Stimulated activated CD8-positive, alpha-beta memory T cell treated with anti-CD3 and anti-CD28 coated beads, Interleukin-12 subunit alpha, Interleukin-12 subunit beta, amount 100 ng/mL, for 24 hours (primary cell): Measurements from ENCODE around the gene GDI1.

ENCODE experiments used
- DNase-seq: peaks from one replicate; pipeline ENCODE4 v3.0.0-alpha.2; 2020; ENCODE audit errors: extremely low read depth

Gene GDI1

DNA sequence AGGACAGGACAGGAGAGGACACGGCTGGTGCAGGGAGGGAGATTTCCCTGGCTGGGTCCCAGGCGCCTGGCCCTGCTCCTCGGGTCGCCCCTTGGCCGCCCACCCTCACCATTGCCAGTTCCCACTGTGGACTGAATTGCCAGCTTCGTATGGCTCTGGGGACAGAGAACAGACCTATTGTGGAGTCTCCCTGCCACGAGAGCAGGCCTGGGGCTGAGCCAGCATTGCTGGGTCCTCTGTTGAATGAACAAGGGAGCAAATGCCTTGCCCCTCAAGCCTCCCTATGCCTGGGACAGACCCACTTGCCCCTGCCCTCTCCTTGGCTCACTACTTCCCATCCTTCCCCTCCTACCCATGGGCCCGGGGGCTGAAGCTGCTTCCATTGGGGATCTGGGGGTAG, 25.4 kb downstream of the GDI1 start:
- no peak for DNase-seq

- no peak for DNase-seq
These were observed 26.8 kb downstream of the GDI1 start for GRCh38 chrX:154463611-154464220.

DNA sequence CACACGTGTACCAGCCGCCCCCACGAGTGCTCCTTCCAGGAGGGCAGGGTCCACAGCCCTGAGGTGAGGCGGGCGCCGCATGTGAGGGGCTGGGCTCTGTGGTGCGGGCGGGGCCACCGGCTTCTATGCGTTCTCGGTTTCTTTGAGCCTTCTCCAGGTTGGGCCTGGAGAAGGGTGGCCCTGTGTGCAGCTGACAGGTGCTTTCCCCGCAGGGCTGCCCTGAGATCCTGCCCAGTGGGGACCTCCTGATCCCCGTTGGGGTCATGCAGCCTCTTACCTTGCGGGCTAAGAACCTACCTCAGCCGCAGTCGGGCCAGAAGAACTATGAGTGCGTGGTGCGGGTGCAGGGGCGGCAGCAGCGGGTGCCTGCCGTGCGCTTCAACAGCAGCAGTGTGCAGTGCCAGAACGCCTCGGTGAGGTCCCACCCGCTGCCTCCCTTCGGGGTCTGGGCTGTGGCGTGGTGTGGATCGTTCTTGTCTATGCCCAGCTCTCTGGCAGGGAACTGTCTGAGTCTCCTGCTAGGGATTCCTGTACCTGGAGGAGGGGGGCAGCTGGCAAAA, 27.9 kb downstream of the GDI1 start:
- DNase-seq = no peak

GRCh38 chrX:154465601-154466000, 28.6 kb downstream of the GDI1 start:
- DNase-seq = no peak

GRCh38 chrX:154466036-154466435, 29.1 kb downstream of the GDI1 start:
- DNase-seq = no peak

DNA sequence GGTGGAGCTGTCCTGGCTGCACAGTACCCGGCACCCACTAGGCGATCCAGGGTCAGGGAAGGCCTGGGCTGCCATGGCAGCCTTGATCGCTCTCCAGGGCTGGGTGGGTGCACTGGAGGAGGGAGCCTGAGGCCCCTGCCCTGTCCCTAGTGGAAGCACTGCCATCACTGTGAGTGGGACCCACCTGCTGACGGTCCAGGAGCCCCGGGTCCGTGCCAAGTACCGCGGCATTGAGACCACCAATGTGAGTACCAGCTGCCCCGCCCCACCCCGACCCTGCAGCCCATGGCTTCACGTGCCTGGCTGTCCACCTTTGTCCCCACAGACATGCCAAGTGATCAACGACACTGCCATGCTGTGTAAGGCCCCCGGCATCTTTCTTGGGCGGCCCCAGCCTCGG, 30.0 kb downstream of the GDI1 start:
- no peak for DNase-seq

DNA sequence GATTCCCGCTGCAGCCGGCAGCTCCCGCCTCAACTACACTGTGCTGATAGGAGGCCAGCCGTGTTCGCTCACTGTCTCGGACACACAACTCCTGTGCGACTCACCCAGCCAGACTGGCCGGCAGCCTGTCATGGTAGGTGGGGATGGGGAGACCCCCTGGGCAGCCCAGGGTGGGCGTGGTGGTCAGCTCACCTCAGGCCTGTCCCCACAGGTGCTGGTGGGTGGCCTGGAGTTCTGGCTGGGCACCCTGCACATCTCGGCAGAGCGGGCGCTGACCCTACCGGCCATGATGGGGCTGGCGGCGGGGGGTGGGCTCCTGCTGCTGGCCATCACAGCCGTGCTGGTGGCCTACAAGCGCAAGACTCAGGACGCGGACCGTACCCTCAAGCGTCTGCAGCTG, 30.6 kb downstream of the GDI1 start:
- DNase-seq = no peak

DNA sequence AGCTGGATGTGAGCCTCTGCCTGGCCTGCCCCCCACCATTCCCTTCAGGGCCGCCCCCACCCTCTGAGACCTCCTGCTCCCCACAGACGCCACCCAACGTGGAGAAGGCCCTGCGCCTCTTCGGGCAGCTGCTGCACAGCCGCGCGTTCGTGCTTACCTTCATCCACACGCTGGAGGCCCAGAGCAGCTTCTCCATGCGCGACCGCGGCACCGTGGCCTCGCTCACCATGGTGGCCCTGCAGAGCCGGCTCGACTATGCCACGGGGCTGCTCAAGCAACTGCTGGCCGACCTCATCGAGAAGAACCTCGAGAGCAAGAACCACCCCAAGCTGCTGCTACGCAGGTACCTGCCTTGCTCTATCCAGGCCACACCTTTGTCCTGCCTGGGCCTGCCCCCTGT, 31.3 kb downstream of the GDI1 start:
- DNase-seq = no peak

DNA sequence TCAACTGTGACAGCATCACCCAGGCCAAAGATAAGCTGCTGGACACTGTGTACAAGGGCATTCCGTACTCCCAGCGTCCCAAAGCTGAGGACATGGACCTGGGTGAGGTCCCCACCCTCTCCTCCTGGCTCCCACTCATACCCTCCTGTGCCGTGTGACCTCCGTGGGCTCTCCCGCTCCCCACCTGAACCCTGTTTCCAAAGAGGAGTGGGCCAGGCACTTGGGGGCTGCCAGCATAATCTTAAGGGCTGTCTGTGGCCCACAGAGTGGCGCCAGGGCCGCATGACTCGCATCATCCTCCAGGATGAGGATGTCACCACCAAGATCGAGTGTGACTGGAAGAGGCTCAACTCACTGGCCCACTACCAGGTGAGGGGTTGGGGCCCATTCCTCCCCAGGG, 32.2 kb downstream of the GDI1 start:
- no peak for DNase-seq

GRCh38 chrX:154469880-154470279, 32.9 kb downstream of the GDI1 start:
- DNase-seq = no peak

DNA sequence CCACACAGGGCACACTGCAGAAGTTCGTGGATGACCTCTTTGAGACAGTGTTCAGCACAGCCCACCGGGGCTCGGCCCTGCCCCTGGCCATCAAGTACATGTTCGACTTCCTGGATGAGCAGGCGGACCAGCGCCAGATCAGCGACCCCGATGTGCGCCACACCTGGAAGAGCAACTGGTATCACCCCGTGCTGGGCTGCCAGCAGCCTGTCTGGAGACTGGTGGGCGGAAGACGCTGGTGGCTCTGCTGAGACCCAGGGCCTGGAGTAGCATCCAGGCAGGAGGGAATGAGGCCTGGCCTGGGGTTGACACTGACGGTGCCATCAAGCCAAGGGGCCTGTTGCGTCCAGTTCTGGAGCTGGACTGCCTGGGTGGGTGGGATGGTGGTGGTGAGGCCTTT, 33.5 kb downstream of the GDI1 start:
- no peak for DNase-seq

- no peak for DNase-seq
These were observed 34.1 kb downstream of the GDI1 start for GRCh38 chrX:154470914-154471568.

- DNase-seq = no peak
These were observed 35.1 kb downstream of the GDI1 start for GRCh38 chrX:154471839-154472684.

DNA sequence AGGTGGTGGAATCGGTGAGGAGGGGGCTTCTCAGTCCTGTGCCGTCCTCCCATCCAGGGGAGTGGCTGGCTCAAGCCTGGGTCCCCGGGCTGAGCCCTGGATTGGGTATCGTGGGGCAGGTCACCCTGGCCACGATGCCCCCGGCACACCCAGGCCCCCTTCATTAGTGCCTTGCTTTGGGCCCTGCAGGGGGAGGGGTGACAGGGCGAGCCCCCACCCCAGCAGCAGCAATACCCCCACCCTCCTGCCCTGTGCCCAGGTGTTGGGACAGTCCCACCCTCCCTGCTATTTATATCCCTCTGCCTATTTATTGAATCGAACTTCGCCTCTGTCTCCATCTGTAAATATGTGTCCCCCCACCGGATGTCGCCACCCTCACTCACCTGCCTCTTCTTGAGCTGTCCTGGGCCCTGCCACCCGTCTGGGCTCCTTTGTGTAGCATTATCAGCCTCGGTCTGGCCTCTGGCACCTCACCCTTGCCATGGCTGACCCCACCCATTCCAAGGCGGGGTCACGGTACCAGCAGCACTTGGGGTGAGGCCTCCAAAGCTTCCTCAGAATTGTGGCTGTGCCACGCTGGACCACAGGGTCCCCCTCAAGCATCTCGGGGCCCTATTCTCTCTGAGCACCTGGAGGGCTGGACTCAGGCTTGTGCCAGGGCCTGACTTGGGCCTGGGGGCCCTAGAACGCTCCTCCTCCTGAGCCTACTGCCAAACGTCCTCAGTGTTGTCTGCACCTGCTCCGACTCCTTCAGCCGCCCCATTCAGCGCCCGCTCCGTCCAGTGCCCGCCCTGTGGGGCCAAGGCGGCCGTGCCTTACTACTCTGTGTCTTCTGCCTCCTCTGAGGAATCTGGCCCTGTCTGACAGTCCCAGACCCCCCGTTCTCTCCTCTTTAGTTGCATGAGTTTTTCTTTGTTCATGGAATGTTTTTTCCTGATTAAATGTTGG, 36.0 kb downstream of the GDI1 start:
- DNase-seq = no peak

GRCh38 chrX:154473683-154474082, 36.7 kb downstream of the GDI1 start:
- no peak for DNase-seq

DNA sequence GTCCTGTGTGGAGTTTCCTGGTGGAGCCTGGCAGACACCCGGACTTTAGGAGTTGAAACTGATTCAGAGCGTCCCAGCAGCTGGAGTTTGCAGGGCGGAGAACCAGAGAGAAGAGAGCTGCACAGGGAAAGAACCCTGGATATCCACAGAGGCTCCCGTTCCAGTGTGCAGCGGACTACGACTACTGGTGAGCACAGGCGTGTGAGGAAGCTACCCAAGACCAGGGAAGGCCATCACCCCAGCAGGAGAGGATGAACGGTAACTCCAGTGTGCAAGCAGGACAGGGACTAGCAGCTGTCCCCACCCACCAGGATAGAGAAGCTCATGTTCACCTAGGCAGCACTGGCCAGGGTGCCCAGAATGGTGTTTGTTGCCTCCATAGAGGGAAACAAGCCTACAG, 39.9 kb downstream of the GDI1 start:
- DNase-seq = no peak

DNA sequence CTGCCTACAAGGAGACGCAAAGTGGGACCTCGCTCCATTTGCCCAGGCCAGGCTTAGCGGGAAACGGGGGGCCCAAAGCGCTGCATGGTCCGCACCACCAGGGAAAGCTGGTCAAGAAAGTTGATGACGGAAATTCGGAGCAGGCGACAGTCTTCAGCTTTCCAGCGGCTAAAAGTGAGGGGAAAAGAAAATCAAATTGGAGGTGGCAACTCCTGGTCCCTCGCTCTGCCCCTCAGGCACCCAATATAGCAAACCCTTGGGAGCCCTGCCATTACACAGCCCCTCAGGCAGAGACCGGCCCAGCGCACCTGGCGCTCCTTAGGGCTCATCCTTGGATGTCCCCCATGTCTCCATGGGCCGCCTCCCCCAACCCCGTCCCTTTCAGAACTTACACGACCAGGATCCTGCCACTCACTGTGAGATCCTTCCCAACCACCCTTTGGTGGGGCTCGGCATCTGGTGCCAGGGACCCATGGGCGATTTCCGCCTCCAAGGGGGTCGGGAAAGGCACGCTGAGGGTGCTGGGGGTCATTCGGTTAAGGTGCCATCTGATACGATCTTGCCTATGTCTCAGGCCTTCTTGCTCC, 41.0 kb downstream of the GDI1 start:
- DNase-seq = no peak

- peak; percentile 73 for DNase-seq
These were observed 42.0 kb downstream of the GDI1 start, which contains the start of gene LAGE3 for GRCh38 chrX:154478728-154479622. Gene LAGE3 (minus strand): TSS chrX:154479281. CDS start chrX:154478915, 366 bp downstream.

- DNase-seq = no peak
These were observed 44.2 kb downstream of the GDI1 start for GRCh38 chrX:154481195-154481594.
